ENCODE results near the gene RAD18. TPM values are rescaled to one million over a fixed set of nuclear protein-coding genes. Genes with fewer than 3 reads are reported as not detected.

Gene RAD18
- total RNA-seq, 1 experiment from 2014 or later, result 46.6 TPM

GRCh38 chr3:8986741-8987140 lies 23.5 kb upstream of the RAD18 start:
- Histone ChIP-seq H3K4me2 (ENCODE audit: low read length) (no peak overlapping the region), H3K9me2 (replicated peaks; ENCODE audit: low read length) (no peaks in the 10 kb centered on the region), H2AFZ (ENCODE audit: low read length) (no peak overlapping the region), H3K27me3 (ENCODE audit: low read length) (no peaks in the 10 kb centered on the region), H3K4me1 (ENCODE audit: insufficient read depth, low read length) (no peaks in the 10 kb centered on the region), H3K9ac (ENCODE audit: low read length) (no peak overlapping the region), H3K27ac (ENCODE audit: low read length) (no peak overlapping the region), H4K20me1 (ENCODE audit: low read length) (no peaks in the 10 kb centered on the region), H3K36me3 (ENCODE audit: low read depth, low read length) (no peaks in the 10 kb centered on the region), H3F3A (ENCODE audit: low read length, unreplicated experiment) (no peaks in the 10 kb centered on the region), H3K79me2 (ENCODE audit: low read length) (no peaks in the 10 kb centered on the region), H3K4me3 (ENCODE audit: low read length) (no peak overlapping the region), H3K9me3 (ENCODE audit: low read length) (no peaks in the 10 kb centered on the region)
- BruUV-seq (replicated peaks), result no TSS peak
- ChIA-PET POLR2A (ENCODE audit: unreplicated experiment) (no interaction called here), CTCF (no interaction called here)
- DNase-seq (no peak), ATAC-seq (no peak)
- TF ChIP-seq EZH2phosphoT487 (IDR thresholded peaks at IDR 0.05; ENCODE audit: borderline replicate concordance, low read length) (no peak), EZH2 (IDR thresholded peaks at IDR 0.05; ENCODE audit: low read length, unreplicated experiment) (no peak)
- TF ChIP-seq, protein P1, sequence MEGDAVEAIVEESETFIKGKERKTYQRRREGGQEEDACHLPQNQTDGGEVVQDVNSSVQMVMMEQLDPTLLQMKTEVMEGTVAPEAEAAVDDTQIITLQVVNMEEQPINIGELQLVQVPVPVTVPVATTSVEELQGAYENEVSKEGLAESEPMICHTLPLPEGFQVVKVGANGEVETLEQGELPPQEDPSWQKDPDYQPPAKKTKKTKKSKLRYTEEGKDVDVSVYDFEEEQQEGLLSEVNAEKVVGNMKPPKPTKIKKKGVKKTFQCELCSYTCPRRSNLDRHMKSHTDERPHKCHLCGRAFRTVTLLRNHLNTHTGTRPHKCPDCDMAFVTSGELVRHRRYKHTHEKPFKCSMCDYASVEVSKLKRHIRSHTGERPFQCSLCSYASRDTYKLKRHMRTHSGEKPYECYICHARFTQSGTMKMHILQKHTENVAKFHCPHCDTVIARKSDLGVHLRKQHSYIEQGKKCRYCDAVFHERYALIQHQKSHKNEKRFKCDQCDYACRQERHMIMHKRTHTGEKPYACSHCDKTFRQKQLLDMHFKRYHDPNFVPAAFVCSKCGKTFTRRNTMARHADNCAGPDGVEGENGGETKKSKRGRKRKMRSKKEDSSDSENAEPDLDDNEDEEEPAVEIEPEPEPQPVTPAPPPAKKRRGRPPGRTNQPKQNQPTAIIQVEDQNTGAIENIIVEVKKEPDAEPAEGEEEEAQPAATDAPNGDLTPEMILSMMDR (conservative IDR thresholded peaks at IDR 0.05; ENCODE audit: low read depth, low read length), result no peak
- intact Hi-C loops (cut with micrococcal nuclease), result no loop called here

GRCh38 chr3:8985876-8986275 lies 22.6 kb upstream of the RAD18 start:
- Histone ChIP-seq H3K9me3 (ENCODE audit: low read length) (no peaks in the 10 kb centered on the region), H3K4me1 (ENCODE audit: insufficient read depth, low read length) (no peaks in the 10 kb centered on the region), H3K9ac (ENCODE audit: low read length) (no peak overlapping the region), H3F3A (ENCODE audit: low read length, unreplicated experiment) (no peaks in the 10 kb centered on the region), H3K4me2 (ENCODE audit: low read length) (no peak overlapping the region), H3K27ac (ENCODE audit: low read length) (no peak overlapping the region), H4K20me1 (ENCODE audit: low read length) (no peaks in the 10 kb centered on the region), H3K79me2 (ENCODE audit: low read length) (no peaks in the 10 kb centered on the region), H3K4me3 (ENCODE audit: low read length) (no peak overlapping the region), H3K27me3 (ENCODE audit: low read length) (no peaks in the 10 kb centered on the region), H2AFZ (ENCODE audit: low read length) (no peak overlapping the region), H3K36me3 (ENCODE audit: low read depth, low read length) (no peaks in the 10 kb centered on the region), H3K9me2 (replicated peaks; ENCODE audit: low read length) (no peaks in the 10 kb centered on the region)
- ATAC-seq (no peak), DNase-seq (no peak)
- intact Hi-C loops (cut with micrococcal nuclease), result no loop called here
- BruUV-seq (replicated peaks), result no TSS peak
- TF ChIP-seq EZH2 (IDR thresholded peaks at IDR 0.05; ENCODE audit: low read length, unreplicated experiment), result no peak
- TF ChIP-seq, protein P1 (conservative IDR thresholded peaks at IDR 0.05; ENCODE audit: low read depth, low read length), result no peak
- no peak for TF ChIP-seq EZH2phosphoT487 (IDR thresholded peaks at IDR 0.05; ENCODE audit: borderline replicate concordance, low read length)
- ChIA-PET CTCF (no interaction called here), POLR2A (ENCODE audit: unreplicated experiment) (no interaction called here)

- Histone ChIP-seq H3K4me1 (ENCODE audit: insufficient read depth, low read length) (no peaks in the 10 kb centered on the region), H3K9me2 (replicated peaks; ENCODE audit: low read length) (no peaks in the 10 kb centered on the region), H3K9ac (ENCODE audit: low read length) (no peak overlapping the region), H3K4me2 (ENCODE audit: low read length) (no peak overlapping the region), H3K79me2 (ENCODE audit: low read length) (no peaks in the 10 kb centered on the region), H4K20me1 (ENCODE audit: low read length) (no peaks in the 10 kb centered on the region), H3F3A (ENCODE audit: low read length, unreplicated experiment) (no peaks in the 10 kb centered on the region), H3K27me3 (ENCODE audit: low read length) (no peaks in the 10 kb centered on the region), H3K36me3 (ENCODE audit: low read depth, low read length) (no peaks in the 10 kb centered on the region), H3K4me3 (ENCODE audit: low read length) (no peak overlapping the region), H2AFZ (ENCODE audit: low read length) (no peak overlapping the region), H3K27ac (ENCODE audit: low read length) (no peak overlapping the region), H3K9me3 (ENCODE audit: low read length) (no peaks in the 10 kb centered on the region)
- TF ChIP-seq, protein P1 (conservative IDR thresholded peaks at IDR 0.05; ENCODE audit: low read depth, low read length), result no peak
- TF ChIP-seq EZH2phosphoT487 (IDR thresholded peaks at IDR 0.05; ENCODE audit: borderline replicate concordance, low read length), result no peak
- no peak for TF ChIP-seq EZH2 (IDR thresholded peaks at IDR 0.05; ENCODE audit: low read length, unreplicated experiment)
- ATAC-seq, result no peak
- ChIA-PET POLR2A (ENCODE audit: unreplicated experiment) (no interaction called here), CTCF (no interaction called here)
- intact Hi-C loops (cut with micrococcal nuclease), result no loop called here
- BruUV-seq (replicated peaks), result no TSS peak
- DNase-seq, result no peak
Observed at GRCh38 chr3:8985411-8985831, 22.1 kb upstream of the RAD18 start.

Measured in PC-3 (cell line).